ENCODE measurements around the gene ZNF600.

GRCh38 chr19:52739576-52739975, 47.0 kb downstream of the ZNF600 start:
- no peak for TF ChIP-seq CTCF (conservative IDR thresholded peaks at IDR 0.05; ENCODE audit: low read depth in 2 of 2)
- no peak for TF ChIP-seq ZNF114 (CRISPR knock-in tag; IDR thresholded peaks at IDR 0.05)
- no peak for TF ChIP-seq EZH2 (IDR thresholded peaks at IDR 0.05; ENCODE audit: low read depth, unreplicated experiment)
- no peak for TF ChIP-seq REST (IDR thresholded peaks at IDR 0.05; ENCODE audit: unreplicated experiment)
